HCT116 (cell line): ENCODE data around the gene GADD45G. TPM values are rescaled to one million over a fixed set of nuclear protein-coding genes. Genes with fewer than 3 reads are reported as not detected.

Experiments used
- ATAC-seq: fragments of 200-7000 bp; cut with Tn5 transposase; 2 replicates; pipeline ENCODE4 v1.9.1; 2020; ENCODE audit warnings: mild to moderate bottlenecking, moderate library complexity
- BruUV-seq: library from RNA; stranded (reverse); fragments of 400-500 nt; replicated peaks from 2 replicates; lab custom pipeline; 2021; lab: Mats Ljungman, UMichigan
- CTCF ChIA-PET: fragments of 300-600 bp; sonication (Branson Sonifier 250); formaldehyde crosslinking; loops from one replicate; lab custom pipeline; 2021; ENCODE audit warnings: antibody characterized with exemption; lab: Charles Lee
- POLR2A ChIA-PET: fragments of 300-600, 350-600 bp; sonication (Branson Sonifier 250); formaldehyde crosslinking; loops from one replicate; lab custom pipeline; 2021; ENCODE audit warnings: antibody characterized with exemption; lab: Charles Lee
- RAD21 ChIA-PET, 2 experiments: fragments of 300-600 bp; sonication (Branson Sonifier 250); formaldehyde crosslinking; loops; one replicate each; lab custom pipeline; 2023; ENCODE audit warnings: low total read pairs in 2 of 2; ENCODE audit not compliant: uncharacterized antibody in 2 of 2, unreplicated experiment in 2 of 2, low non-redundant PET in 1 of 2; lab: Charles Lee
- DNase-seq: peaks from one replicate; pipeline ENCODE4 v3.0.0-alpha.2; 2010; ENCODE audit warnings: low read depth, low spot score
- H2AFZ ChIP-seq: fragments of 200-600 bp; shearing (Covaris generic), sonication (generic); 2 replicates; pipeline ENCODE4 v1.6.1; 2017; ENCODE audit warnings: low read depth, mixed run types, mixed read lengths, antibody characterized with exemption, low read length; ENCODE audit not compliant: poor library complexity, severe bottlenecking
- H3K27ac ChIP-seq: 2 replicates; pipeline ENCODE4 v1.5.1; 2012; ENCODE audit warnings: low read depth, low read length
- H3K27me3 ChIP-seq: fragments of 200-600 bp; sonication (generic); 2 replicates; pipeline ENCODE4 v1.6.1; 2016; ENCODE audit warnings: mixed run types, low read length, mixed read lengths; ENCODE audit not compliant: insufficient read depth
- H3K36me3 ChIP-seq, 2 experiments: fragments of 200-500 bp in 1 of 2; fragments of 200-600 bp in 1 of 2; sonication (Bioruptor generic) in 1 of 2; sonication (generic) in 1 of 2; 2 replicates each; pipeline versions ENCODE4 v1.5.1 to v1.6.1; 2014 to 2016; ENCODE audit warnings: low read length in 2 of 2, inconsistent platforms in 1 of 2, mixed read lengths in 1 of 2, mixed run types in 1 of 2; ENCODE audit not compliant: insufficient read depth in 2 of 2, control insufficient read depth in 1 of 2
- H3K4me1 ChIP-seq, 2 experiments: fragments of 200-600 bp in 1 of 2; sonication (generic) in 1 of 2; 2 replicates each; pipeline versions ENCODE4 v1.5.1 to v1.6.1; 2012 to 2017; ENCODE audit warnings: low read length in 2 of 2, inconsistent platforms in 1 of 2, mild to moderate bottlenecking in 1 of 2, mixed read lengths in 1 of 2, mixed run types in 1 of 2, moderate library complexity in 1 of 2; ENCODE audit not compliant: insufficient read depth in 2 of 2, control insufficient read depth in 1 of 2
- H3K4me2 ChIP-seq: fragments of 200-600 bp; sonication (generic); 2 replicates; pipeline ENCODE4 v1.6.1; 2017; ENCODE audit warnings: mixed run types, low read length, mixed read lengths
- H3K4me3 ChIP-seq, 2 experiments: fragments of 200-600 bp in 1 of 2; sonication (generic) in 1 of 2; replicated peaks in 1 of 2; 2 replicates each; pipeline ENCODE4 v1.5.1; 2011 to 2016; ENCODE audit warnings: low read length in 2 of 2, control low read depth in 1 of 2, low read depth in 1 of 2, mild to moderate bottlenecking in 1 of 2, mixed read lengths in 1 of 2, mixed run types in 1 of 2
- H3K79me2 ChIP-seq: fragments of 200-600 bp; sonication (generic); 2 replicates; pipeline ENCODE4 v1.6.1; 2017; ENCODE audit warnings: mild to moderate bottlenecking, mixed run types, low read length, moderate library complexity, mixed read lengths; ENCODE audit not compliant: insufficient read depth
- H3K9ac ChIP-seq: fragments of 200-600 bp; sonication (generic); 2 replicates; pipeline ENCODE4 v1.6.1; 2016; ENCODE audit warnings: low read length, mixed read lengths
- H3K9me2 ChIP-seq: fragments of 200-600 bp; sonication (generic), shearing (Covaris generic); 2 replicates; pipeline ENCODE4 v1.6.1; 2017; ENCODE audit warnings: mixed run types, mild to moderate bottlenecking, moderate library complexity; ENCODE audit not compliant: insufficient read depth
- H3K9me3 ChIP-seq, 2 experiments: fragments of 200-500 bp in 1 of 2; fragments of 200-600 bp in 1 of 2; sonication (Bioruptor generic) in 1 of 2; sonication (generic) in 1 of 2; 2 replicates each; pipeline ENCODE4 v1.6.1; 2014 to 2017; ENCODE audit warnings: low read length in 2 of 2, mixed read lengths in 2 of 2, inconsistent platforms in 1 of 2, low read depth in 1 of 2, mild to moderate bottlenecking in 1 of 2, mixed run types in 1 of 2, moderate library complexity in 1 of 2; ENCODE audit not compliant: control insufficient read depth in 1 of 2, insufficient read depth in 1 of 2
- H4K20me1 ChIP-seq: fragments of 200-600 bp; sonication (generic), shearing (Covaris generic); 2 replicates; pipeline ENCODE4 v1.6.1; 2017; ENCODE audit warnings: mixed run types, mild to moderate bottlenecking, moderate library complexity; ENCODE audit not compliant: insufficient read depth
- ATF3 ChIP-seq: IDR thresholded peaks from 2 replicates; pipeline ENCODE4 v1.6.1; 2012
- CBX3 ChIP-seq: IDR thresholded peaks from 2 replicates; pipeline ENCODE4 v1.6.1; 2012; ENCODE audit warnings: low read depth
- CEBPB ChIP-seq: IDR thresholded peaks from 2 replicates; pipeline ENCODE4 v1.6.1; 2012; ENCODE audit warnings: low read depth
- CTCF ChIP-seq, 3 experiments: fragments of 200-600 bp in 1 of 3; sonication (generic) in 1 of 3; IDR thresholded peaks in 2 of 3; conservative IDR thresholded peaks in 1 of 3; 2 replicates each; pipeline ENCODE4 v1.5.1; 2012 to 2017; ENCODE audit warnings: low read depth in 2 of 3, low read length in 2 of 3, antibody characterized with exemption in 1 of 3, borderline replicate concordance in 1 of 3, control low read depth in 1 of 3, mild to moderate bottlenecking in 1 of 3, mixed read lengths in 1 of 3, mixed run types in 1 of 3, moderate library complexity in 1 of 3; ENCODE audit not compliant: insufficient read depth in 1 of 3
- EGR1 ChIP-seq: IDR thresholded peaks from 2 replicates; pipeline ENCODE4 v1.6.1; 2012; ENCODE audit warnings: low read depth
- EZH2 ChIP-seq: fragments of 200-600 bp; sonication (generic); IDR thresholded peaks from 2 replicates; pipeline ENCODE4 v1.6.1; 2017; ENCODE audit warnings: antibody characterized with exemption, mixed run types
- EZH2phosphoT487 ChIP-seq: fragments of 200-600 bp; IDR thresholded peaks from 2 replicates; pipeline ENCODE4 v1.6.1; 2018; ENCODE audit warnings: antibody characterized with exemption, borderline replicate concordance
- JUND ChIP-seq: IDR thresholded peaks from 2 replicates; pipeline ENCODE4 v1.6.1; 2012
- POLR2A ChIP-seq: IDR thresholded peaks from 2 replicates; pipeline ENCODE4 v1.7.0; 2011; ENCODE audit warnings: borderline replicate concordance; ENCODE audit not compliant: insufficient read depth, insufficient read length; ENCODE audit errors: extremely low read depth
- RAD21 ChIP-seq: IDR thresholded peaks from 2 replicates; pipeline ENCODE4 v1.6.1; 2012; ENCODE audit warnings: low read depth, mild to moderate bottlenecking
- SIN3A ChIP-seq: IDR thresholded peaks from 2 replicates; pipeline ENCODE4 v1.6.1; 2012; ENCODE audit warnings: low read depth
- SP1 ChIP-seq: IDR thresholded peaks from 2 replicates; pipeline ENCODE4 v1.6.1; 2012; ENCODE audit warnings: low read depth
- TCF7L2 ChIP-seq: IDR thresholded peaks from 2 replicates; pipeline ENCODE4 v1.7.0; 2011; ENCODE audit warnings: borderline replicate concordance, inconsistent platforms; ENCODE audit not compliant: insufficient read depth, insufficient read length; ENCODE audit errors: extremely low read depth
- YY1 ChIP-seq: IDR thresholded peaks from 2 replicates; pipeline ENCODE4 v1.6.1; 2011; ENCODE audit warnings: low read length, low read depth, moderate library complexity, mild to moderate bottlenecking; ENCODE audit not compliant: insufficient replicate concordance; ENCODE audit errors: extremely low read depth
- ZBTB33 ChIP-seq: IDR thresholded peaks from 2 replicates; pipeline ENCODE4 v1.6.1; 2011; ENCODE audit warnings: mild to moderate bottlenecking, low read length, moderate library complexity; ENCODE audit not compliant: insufficient replicate concordance; ENCODE audit errors: extremely low read depth
- ZFX ChIP-seq: fragments of 450-650 bp; IDR thresholded peaks from 2 replicates; pipeline ENCODE4 v1.6.1; 2017
- ZNF274 ChIP-seq: fragments of 200-500 bp; sonication (Bioruptor generic); IDR thresholded peaks from 2 replicates; pipeline ENCODE4 v1.6.1; 2014; ENCODE audit warnings: mild to moderate bottlenecking, low read depth, low read length, inconsistent platforms
- intact Hi-C: fragments of 100-400 bp; cut with micrococcal nuclease; formaldehyde crosslinking; loops from 2 replicates; pipeline ENCODE4 v1.10.0; 2022
- total RNA-seq: library from RNA; stranded (reverse); gene quantifications from one replicate; pipeline ENCODE4 v1.2.1, GENCODE V29; 2021; ENCODE audit not compliant: unreplicated experiment

The GADD45G gene
- total RNA-seq, 1 experiment from 2014 or later: not detected

- Histone ChIP-seq H3K4me2 (no peak overlapping the region), H2AFZ (no peak overlapping the region), H3K27ac (no peak overlapping the region), H3K27me3 (no peaks in the 10 kb centered on the region; the same call in 1 of the 2 replicates), H3K4me1 (no peaks in the 10 kb centered on the region), H3K9me3 (no peaks in the 10 kb centered on the region), H3K36me3 (no peaks in the 10 kb centered on the region), H3K9me2 (no peaks in the 10 kb centered on the region), H3K4me3 (no peak overlapping the region), H3K9ac (no peak overlapping the region), H4K20me1 (no peaks in the 10 kb centered on the region), H3K79me2 (no peaks in the 10 kb centered on the region)
- POLR2A ChIA-PET: no interaction called here
- peak; percentile 67 for ATAC-seq
- RAD21 ChIA-PET: no interaction called here
- DNase-seq: no peak
- intact Hi-C loops: no loop called here
- CTCF ChIA-PET: no interaction called here
- no peak for TF ChIP-seq CTCF (IDR thresholded peaks at IDR 0.05 in 2 of 3, conservative IDR thresholded peaks at IDR 0.05 in 1 of 3; ENCODE audit: borderline replicate concordance in 1 of 3, insufficient read depth in 1 of 3, low read depth in 2 of 3, low read length in 2 of 3)
- no peak for TF ChIP-seq CBX3
- no peak for TF ChIP-seq TCF7L2
- no peak for TF ChIP-seq ZBTB33
- no peak for TF ChIP-seq ZNF274
- no peak for TF ChIP-seq ZFX
- TF ChIP-seq RAD21: no peak
- no peak for TF ChIP-seq EGR1
- TF ChIP-seq ATF3: no peak
- no peak for TF ChIP-seq POLR2A
- no peak for TF ChIP-seq EZH2phosphoT487
- no peak for TF ChIP-seq SP1
- TF ChIP-seq SIN3A: no peak
- no peak for TF ChIP-seq JUND
- TF ChIP-seq CEBPB: no peak
- no peak for TF ChIP-seq YY1
- no peak for TF ChIP-seq EZH2
- BruUV-seq: no TSS peak
Observed at GRCh38 chr9:89619019-89619418, 14.2 kb downstream of the GADD45G start.
